ENCODE measurements around the gene DUSP7.

GRCh38 chr3:52087731-52088130 lies 31.4 kb upstream of the DUSP7 start:
- TF ChIP-seq CTCF (IDR thresholded peaks at IDR 0.05) (no peak), ELF1 (IDR thresholded peaks at IDR 0.05) (no peak), MXI1 (IDR thresholded peaks at IDR 0.05; ENCODE audit: low read depth, low read length) (no peak), SMC3 (IDR thresholded peaks at IDR 0.05; ENCODE audit: low read depth, low read length) (no peak), REST (IDR thresholded peaks at IDR 0.05; ENCODE audit: low read depth, low read length) (no peak), EP300 (IDR thresholded peaks at IDR 0.05; ENCODE audit: borderline replicate concordance in 1 of 2, low read depth in 1 of 2, low read length in 1 of 2) (no peak), NRF1 (IDR thresholded peaks at IDR 0.05; ENCODE audit: low read depth, low read length) (no peak), RCOR1 (IDR thresholded peaks at IDR 0.05; ENCODE audit: low read length) (no peak)
